Measurements from ENCODE around the gene KCNJ4. TPM values are rescaled to one million over a fixed set of nuclear protein-coding genes. Genes with fewer than 3 reads are reported as not detected.

Gene KCNJ4
- total RNA-seq, 1 experiment from 2014 or later: not detected

- DNase-seq (ENCODE audit: extremely low read depth, low read depth): no peak
These were observed 19.0 kb downstream of the KCNJ4 start for GRCh38 chr22:38435965-38436364.

- DNase-seq (ENCODE audit: extremely low read depth, low read depth): no peak
These were observed 20.0 kb downstream of the KCNJ4 start for GRCh38 chr22:38435010-38435409.

GRCh38 chr22:38433871-38434270, 21.1 kb downstream of the KCNJ4 start:
- DNase-seq (ENCODE audit: extremely low read depth, low read depth): no peak

- no peak for DNase-seq (ENCODE audit: extremely low read depth, low read depth)
These were observed 22.7 kb downstream of the KCNJ4 start for GRCh38 chr22:38432264-38432663.

- DNase-seq (ENCODE audit: extremely low read depth, low read depth): no peak
These were observed 23.6 kb downstream of the KCNJ4 start for GRCh38 chr22:38431266-38432010.

- DNase-seq (ENCODE audit: extremely low read depth, low read depth): no peak
These were observed 25.4 kb downstream of the KCNJ4 start for GRCh38 chr22:38429499-38430068.

GRCh38 chr22:38428714-38429113, 26.3 kb downstream of the KCNJ4 start:
- DNase-seq (ENCODE audit: extremely low read depth, low read depth): no peak

- DNase-seq (ENCODE audit: extremely low read depth, low read depth): no peak
These were observed 27.1 kb downstream of the KCNJ4 start for GRCh38 chr22:38427940-38428339.

GRCh38 chr22:38427465-38427864, 27.5 kb downstream of the KCNJ4 start:
- DNase-seq (ENCODE audit: extremely low read depth, low read depth): no peak

GRCh38 chr22:38426628-38427027, 28.4 kb downstream of the KCNJ4 start:
- no peak for DNase-seq (ENCODE audit: extremely low read depth, low read depth)

- no peak for DNase-seq (ENCODE audit: extremely low read depth, low read depth)
These were observed 30.4 kb downstream of the KCNJ4 start for GRCh38 chr22:38424525-38425080.

- no peak for DNase-seq (ENCODE audit: extremely low read depth, low read depth)
These were observed 31.2 kb downstream of the KCNJ4 start for GRCh38 chr22:38423512-38424503.

- no peak for DNase-seq (ENCODE audit: extremely low read depth, low read depth)
These were observed 32.1 kb downstream of the KCNJ4 start for GRCh38 chr22:38422611-38423511.

GRCh38 chr22:38420734-38421133, 34.3 kb downstream of the KCNJ4 start:
- no peak for DNase-seq (ENCODE audit: extremely low read depth, low read depth)

- no peak for DNase-seq (ENCODE audit: extremely low read depth, low read depth)
These were observed 35.2 kb downstream of the KCNJ4 start for GRCh38 chr22:38419858-38420160.

- DNase-seq (ENCODE audit: extremely low read depth, low read depth): no peak
These were observed 35.7 kb downstream of the KCNJ4 start for GRCh38 chr22:38419121-38419857.

GRCh38 chr22:38418589-38418988, 36.4 kb downstream of the KCNJ4 start:
- DNase-seq (ENCODE audit: extremely low read depth, low read depth): no peak

GRCh38 chr22:38417252-38418060, 37.5 kb downstream of the KCNJ4 start:
- DNase-seq (ENCODE audit: extremely low read depth, low read depth): no peak

All from NCI-H460 (cell line).